CD4-positive, alpha-beta T cell treated with Interleukin-6 at 100 ng/mL for 8 hours (primary cell): Measurements from ENCODE around the gene MFSD6L.

Experiments used
- DNase-seq: peaks from one replicate; pipeline ENCODE4 v3.0.0-alpha.2; 2020; ENCODE audit warnings: mixed read lengths, low spot score

Gene MFSD6L, protein sequence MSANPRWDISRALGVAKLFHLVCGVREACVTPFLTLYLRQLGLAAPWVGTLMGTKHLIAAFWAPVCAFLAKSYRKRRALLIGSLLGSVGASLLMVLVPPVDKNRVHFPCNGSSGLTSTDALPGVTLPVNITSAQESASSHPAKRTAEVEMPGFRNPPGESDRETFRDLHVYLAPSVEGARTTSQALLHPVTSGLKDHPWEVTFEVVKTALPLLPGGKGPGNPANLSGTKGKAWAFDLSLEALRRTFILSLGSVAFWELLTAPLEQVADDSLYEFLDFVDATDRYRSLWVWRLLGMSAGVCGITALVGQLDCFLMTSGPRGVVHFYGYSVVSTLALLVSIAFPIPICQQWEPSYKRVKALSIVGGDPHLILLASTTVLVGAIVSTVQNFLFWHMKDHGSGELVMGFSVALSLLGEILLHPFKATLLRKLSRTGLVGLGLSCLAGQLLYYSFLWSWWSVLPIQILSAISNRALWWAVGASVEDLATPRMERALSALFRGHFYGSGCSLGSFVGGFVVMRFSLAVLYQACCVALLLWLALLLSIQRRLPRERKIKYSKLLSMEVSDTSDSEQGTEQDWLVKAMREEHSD

DNA sequence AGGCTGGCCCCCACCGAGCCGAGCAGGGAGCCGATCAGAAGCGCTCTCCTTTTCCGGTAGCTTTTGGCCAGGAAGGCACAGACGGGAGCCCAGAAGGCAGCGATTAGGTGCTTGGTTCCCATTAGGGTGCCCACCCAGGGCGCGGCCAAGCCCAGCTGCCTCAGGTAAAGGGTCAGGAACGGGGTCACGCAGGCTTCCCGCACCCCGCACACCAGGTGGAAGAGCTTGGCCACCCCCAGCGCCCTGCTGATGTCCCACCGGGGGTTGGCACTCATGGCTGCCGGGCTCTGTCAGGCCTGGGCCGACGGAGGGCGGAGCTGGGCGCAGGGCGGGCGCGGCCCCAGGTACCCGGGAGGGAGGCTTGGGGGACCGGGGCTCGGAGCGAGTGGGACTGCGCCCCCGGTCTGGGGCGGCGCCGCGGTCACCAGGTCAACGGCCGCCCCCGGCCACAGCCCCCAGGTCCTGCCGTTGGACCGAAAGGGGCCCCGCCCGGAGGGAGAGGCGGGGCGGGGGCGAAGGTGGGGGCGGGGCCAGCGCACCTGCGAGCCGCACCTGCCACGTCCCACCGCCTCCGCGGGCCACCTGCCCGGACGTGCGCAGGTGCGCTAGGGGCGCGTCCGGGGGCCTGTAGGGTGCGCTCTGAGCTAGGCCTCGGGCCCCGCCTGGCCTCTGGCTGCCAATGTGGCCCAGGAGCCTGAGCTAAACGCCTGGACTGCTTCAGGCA lies at the start of gene MFSD6L:
MFSD6L (minus strand) TSS at position 520 of the 724 bp plus-strand sequence; CDS start at position 275, 245 bp downstream.
- no peak for DNase-seq

DNA sequence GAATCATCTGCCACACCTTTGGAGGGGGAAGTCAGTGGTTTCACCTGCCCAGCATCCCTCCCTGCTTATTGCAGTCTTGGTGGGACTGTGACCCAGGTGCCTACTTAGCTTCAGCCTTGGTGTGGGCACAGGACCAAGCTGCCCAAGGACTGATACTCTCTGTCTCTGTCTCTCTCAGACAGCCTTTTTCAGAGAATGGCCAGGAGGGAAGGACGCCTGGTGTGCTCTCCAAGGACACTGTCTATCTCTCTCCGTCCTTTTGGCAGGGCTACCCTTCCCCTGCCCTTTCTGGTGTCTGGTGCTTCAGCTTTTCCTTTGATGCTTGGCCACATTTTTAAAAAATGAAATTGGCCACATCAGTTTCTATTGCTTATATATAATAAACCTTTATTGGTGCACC lies 48.7 kb upstream of the MFSD6L start:
- no peak for DNase-seq

DNA sequence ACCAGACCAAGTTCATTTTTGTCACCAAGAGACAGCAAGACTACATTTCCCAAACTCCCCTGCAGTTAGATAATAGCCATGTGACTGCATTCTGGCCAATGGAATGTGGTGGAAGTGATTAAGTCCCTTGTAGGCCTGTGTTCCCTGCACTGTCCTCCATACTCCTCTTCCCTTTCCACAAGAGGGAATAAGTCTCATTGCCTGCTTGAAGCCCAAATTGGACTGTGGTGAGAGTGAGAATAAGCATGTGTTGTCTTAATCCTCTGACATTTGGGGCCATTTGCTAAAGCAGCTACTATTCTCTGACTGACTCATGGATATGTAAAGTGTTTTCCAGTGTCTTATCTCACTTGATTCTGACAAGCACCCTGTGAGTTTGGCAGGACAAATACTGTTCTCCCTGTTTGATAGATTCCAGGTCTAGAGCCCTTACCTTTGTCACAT lies 47.6 kb upstream of the MFSD6L start:
- DNase-seq, result no peak

DNA sequence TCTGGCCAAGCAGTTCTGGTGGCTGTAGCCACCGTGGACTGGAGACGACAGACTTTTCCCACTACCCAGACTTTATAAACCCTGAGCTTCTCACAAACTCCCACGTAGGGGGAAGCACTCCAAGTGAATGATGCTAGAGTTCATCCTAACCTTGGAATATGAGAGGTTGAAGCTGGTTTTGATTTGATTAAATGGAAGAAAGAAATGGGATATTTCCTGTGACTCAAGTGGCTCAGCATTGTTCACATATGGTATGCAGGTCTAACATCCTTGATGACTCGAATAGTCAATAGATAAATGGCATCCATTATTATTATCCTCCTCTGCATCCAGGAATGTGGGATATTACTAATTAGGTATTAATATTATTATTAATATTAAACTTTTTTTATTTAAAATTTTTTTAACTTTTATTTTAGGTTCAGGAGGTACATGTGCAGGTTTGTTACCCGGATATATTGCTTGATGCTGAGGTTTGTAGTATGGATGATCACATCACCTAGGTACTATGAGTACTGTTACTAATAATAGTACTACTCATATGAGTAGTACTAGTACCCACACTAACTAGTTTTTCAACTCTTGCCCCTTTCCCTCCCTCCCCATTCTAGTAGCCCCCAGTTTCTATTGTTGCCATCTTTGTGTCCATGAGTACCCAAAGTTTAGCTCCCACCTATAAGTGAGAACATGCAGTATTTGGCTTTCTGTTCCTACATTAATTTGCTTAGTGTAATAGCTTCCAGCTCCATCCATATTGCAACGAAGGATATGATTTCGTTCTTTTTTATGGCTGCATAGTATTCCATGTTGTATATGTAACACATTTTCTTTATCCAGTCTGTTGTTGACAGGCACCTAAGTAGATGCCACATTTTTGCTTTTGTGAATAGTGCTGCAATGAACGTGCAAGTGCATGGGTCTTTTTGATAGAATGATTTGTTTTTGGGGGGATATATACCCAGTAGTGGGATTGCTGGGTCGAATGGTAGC lies 45.4 kb upstream of the MFSD6L start:
- no peak for DNase-seq

DNA sequence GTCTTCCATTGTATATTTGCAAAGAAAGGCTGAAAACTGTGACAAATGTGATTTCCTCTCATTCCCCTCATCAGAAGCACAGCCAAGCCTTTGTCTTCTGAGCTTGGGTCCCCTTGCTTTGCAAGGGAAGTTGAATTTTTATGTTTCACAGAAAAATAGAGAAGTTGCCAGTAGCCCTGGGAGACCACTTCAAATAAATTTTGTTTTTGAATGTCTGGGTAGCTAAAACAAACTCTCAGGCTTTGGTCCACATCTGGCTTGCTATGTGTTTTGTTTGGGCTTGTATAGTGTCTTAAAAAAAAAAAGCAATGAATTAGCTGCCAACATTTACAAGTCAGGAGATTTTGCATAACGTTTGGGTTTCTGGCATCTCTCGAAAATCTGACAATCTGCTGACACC lies 44.2 kb upstream of the MFSD6L start:
- DNase-seq, result no peak

DNA sequence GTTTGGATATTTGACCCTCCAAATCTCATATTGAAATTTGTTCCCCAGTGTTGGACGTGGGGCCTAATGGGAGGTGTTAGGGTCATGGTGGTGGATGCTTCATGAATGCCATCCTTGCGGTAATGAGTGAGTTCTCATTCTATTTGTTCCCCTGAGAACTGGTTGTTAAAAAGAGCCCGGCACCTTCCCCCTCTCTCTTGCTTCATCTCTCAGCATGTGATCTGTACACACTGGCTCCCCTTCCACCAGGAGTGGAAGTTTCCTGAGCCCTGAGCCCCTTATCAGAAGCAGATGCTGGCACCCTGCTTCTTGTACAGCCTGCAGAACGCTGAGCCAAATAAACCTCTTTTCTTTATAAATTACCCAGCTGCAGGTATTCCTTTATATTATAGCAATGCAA lies 42.7 kb upstream of the MFSD6L start:
- DNase-seq, result no peak

DNA sequence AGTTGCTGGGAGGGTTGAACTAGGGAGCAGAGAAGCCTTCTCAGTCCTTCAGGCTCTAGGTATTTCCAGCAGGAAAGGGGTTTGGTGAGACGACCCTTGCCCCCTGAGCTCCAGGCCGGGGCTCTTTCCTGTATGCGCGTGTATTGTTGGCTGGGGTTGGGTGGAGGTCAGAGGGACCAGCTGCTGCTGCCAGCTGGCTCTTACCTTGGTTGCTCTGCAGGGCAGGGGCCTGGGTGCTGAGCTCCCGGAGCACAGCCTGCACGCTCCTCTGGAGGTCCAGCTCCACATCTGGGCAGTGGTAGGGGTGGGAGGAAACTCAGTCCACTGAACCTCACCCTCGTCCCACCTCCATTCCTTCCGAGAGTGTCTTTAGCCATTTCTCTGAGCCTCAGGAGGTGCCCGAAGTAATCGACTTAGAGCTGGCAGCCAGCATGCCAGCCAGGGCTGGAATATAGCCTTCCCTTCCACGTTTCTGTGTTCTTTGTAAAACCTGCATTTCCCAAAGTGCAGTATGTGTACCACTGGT lies 40.3 kb upstream of the MFSD6L start:
- DNase-seq, result no peak

DNA sequence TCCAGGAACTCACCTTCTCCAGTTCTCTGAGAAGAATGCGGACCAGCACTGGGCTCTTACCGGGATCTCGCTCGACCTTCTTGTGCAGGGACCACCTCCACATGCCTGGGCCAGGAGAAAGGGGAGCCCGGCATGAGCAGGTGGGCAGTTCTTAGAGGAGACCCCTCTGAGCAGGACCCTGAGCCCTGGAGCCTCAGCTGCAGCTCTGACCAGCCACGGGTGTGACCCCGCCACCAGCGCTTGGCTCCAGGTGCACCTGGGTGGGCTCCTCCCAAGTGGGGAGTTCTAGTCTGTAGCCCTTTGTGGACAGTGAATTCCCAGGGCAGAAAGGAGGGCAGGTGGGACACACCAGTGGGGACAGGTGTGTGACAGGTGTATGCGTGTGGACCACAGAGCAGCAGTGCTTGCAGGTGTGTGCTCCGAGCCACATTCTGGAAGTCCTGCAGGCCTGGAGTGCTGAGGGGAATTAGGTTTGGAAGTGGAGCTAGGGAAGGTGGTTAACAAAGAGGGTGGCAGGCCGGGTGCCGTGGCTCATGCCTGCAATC lies 39.5 kb upstream of the MFSD6L start:
- DNase-seq, result no peak

DNA sequence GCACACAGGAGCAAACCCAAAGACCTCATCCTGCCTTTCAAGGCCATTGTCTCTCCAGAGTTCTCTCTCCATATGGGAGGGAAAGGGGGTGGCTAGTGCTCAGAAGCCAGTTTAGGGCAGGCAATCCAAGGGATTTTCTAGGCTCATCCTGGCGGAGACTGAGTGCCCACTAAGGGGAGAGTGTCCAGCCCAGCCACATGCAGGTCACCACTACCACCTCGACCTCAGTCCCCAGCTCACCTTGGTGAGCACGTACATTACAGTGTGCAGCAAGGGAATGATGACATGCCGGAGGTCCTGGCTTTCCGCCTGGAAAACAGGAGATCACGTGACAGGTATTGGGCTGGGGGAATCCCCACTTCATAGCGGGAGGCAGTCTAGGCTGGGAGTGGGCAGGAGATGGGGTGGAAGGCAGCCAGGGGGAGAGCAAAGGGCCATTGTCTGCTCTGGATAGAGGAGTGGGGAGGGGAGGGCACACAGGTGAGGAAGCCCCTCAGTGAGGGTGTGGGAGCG lies 38.5 kb upstream of the MFSD6L start:
- DNase-seq, result no peak

DNA sequence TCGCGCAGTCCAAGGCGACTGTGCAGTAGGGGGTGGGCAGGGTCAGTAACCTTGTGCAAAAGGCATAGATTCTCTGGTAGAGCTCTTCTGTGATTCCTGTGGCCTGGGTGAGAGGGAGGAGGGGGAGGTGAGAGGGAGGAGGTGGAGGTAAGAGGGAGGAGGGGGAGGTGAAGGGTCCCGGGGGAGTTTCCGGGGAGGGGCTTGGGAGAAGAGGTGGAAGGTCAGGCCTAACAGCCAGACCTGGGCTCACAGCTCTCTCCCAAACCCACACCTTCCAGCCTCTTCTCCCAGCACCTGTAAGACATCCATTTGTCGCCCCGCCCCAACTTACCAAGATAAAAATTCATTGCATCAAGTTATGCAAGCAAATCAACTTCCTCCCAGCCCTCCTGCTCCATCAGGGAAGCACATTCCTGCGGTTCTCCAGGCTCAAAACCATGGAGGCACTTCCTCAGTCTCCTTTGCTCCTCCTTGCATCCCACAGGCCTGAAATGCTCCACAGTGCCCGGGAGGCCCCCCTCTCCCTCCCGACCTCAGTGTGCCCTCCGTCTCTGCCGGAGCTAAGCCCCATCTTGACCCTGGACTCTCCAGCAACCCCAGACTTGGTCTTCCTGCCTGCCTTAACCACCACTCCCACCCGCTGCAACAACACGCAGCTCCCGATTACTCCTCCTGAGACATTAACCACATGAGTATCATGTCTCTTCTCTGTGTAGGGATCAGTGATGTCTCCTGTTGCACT lies 37.8 kb upstream of the MFSD6L start:
- no peak for DNase-seq

DNA sequence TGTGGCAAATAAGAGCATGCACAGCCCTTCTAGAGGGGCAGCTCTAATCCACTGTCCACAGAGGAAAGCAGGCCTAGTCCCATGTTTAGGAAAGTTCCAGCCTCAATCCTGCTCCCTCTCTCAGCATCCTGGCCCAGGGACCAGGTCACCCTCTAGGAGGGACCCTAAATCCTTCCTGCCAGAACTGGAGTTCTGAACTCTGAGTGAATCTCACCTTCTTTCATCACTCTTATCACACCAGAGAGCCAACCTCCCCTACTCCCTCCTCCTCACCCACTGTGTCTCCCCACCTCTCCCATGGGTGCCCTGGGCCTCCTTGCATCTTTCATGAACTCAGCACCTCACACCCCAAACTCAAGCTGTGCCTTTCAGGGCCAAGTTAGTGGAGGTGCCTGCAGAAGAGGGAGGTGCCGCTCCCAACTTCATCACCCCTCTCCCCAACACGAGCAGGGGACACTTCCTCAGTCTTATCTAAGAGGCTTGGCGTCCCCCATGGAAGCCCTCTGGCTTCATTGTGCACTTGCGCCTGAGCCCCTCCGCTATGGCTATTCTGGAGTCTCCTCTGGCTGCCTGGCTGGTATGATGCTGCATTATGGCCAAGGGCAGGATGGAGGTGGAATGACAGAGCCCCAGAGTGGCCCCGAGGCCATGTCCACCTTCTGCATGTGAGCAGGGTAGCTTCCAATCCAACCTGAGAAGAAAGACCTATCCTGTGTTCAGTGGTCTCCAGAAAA lies 36.6 kb upstream of the MFSD6L start:
- DNase-seq, result no peak

DNA sequence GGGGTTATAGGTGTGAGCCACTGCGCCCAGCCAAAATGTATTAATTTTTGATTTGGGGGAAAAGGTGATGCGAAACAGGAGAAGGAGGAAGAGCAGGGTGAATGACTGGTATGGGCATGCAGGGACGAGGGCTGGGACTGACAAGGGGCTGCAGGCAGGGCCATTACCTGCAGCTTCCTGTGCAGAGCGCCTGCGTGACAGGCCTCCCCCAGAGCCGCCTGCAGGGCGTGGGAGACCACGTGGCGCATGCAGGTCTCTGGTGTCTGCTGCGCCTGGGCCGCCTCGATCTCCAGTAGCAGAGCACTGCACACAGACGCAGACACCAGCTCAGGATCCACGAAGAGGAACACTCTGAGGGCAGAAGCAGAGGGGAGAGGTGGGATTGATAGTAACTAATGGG lies 35.9 kb upstream of the MFSD6L start:
- DNase-seq, result no peak

DNA sequence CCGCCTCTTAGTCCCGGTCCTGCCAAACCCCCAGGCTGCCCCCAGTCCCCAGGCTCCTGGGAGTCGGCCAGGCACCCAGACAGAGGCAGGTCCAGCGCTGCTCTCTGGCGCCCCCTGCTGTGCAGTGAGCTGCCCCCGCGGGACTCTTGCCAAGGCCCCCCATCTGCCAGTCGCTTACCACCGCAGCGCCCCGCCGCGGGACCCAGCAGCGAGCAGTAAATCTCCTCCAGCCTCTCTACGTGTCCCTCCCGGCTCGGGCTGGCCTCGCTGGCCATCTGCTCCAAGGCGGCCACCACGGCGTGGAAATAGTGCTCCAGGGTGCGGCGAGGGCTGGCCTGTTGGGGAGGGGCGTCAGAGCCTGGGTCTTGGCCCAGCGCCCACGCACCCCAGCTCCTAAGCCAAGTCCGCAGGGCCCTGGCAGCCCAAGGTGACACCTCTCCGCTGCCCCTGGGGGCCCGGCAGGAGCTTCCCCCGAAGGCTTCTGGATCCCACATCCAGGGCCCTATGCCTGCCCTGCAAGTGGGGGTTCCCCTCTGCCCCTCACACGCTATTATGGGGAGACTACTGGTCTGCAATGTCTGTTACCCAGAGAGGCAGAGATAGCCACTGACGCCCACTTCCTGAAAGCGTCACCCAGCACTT lies 33.7 kb upstream of the MFSD6L start:
- DNase-seq, result no peak

DNA sequence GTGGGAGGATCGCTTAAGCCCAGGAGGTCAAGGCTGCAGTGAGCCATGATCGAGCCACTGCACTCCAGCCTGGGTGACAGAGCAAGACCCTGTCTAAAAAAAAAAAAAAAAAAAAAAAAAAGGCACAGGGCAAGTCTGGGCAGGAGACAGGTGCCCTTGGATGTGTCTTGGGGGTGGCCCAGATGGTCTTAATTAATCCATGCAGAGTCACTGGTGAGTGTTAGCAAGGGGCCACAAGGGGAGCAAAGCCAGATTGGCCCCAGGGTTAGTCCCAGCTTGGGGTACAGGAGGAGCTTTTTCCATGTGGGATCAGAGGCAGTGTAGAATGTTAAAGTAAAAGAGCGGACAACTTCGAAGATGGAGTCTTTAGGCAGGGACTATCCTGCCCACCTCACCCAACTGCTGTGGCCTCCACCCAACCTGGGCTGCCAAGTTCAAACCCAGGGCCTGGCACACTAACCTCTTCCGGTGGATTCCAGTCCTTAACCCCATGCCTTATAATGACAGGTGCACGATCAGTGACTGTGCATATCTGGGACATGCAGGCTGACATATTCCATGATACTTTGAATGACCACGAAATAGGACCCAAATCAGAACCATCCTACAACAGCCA lies 32.2 kb upstream of the MFSD6L start:
- no peak for DNase-seq

DNA sequence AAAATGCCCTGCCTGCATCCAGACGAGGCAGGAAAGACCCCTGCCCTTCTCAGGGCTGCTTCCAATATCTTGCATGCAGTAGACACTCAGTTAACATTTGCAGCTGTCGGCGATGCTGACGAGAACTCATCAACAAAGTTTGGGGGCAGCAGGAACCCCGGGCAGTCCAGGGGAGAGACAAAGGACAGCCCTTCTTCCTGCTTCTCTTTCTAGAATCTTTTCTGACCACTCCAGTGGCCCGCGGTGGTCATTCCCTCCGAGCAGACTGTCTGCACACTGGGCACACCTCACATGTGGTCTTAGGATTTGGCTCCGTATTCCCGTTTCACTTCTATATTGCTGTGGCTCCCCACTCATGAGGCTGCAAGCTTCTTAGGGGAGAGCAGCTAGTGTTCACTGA lies 31.0 kb upstream of the MFSD6L start:
- no peak for DNase-seq

DNA sequence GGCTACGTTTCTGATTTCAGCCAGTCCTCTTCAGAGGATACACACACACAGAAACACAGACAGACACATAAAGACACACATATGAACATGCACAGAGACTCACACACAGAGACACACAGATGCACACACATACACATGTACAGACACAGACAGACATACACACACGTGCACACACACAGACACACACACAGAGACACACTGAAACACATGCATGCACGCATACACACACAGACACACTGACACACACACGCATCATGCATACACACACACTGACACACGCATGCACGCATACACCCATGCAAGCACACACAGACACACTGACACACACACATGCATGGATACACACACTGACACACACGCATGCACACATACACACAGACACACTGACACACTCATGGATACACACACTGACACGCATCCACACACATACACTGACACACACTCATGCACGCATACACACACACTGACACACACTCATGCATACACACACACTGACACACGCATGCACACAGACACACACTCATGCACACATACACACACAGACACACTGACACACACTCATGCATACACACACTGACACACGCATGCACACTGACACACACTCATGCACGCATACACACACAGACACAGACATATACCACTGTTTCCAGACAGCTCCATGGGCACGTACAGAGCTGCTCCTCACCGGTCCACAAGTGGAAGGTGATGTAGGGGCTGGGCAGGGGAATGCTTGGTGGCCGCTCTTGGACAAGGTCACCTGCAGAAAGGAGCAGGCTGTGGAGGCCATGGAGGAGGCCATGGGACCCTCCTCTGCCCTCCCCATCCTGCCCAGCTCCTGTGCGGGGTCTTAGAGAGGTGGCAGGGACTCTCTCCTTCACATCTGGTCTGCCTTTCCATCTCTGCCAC lies 30.1 kb upstream of the MFSD6L start:
- no peak for DNase-seq

DNA sequence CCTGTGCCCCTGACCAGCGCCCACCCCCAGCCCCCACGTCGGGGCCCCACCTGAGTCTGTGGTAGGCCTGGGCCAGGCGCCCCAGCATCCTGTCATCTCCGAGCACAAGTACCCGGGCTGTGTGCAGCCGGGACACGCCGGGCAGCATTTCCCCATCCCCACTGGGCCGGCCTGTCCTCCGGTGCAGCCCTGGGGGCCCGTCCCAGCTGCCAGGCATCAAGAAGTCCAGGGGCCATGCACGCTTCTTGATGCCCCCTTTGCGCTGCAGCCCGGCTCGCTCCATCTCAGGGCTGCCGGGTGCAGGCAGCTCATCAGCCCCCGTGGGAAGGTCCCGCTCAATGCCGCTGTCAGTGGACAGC lies 29.3 kb upstream of the MFSD6L start:
- DNase-seq, result no peak
